Gastrocnemius medialis (tissue), 4 donors: ENCODE measurements around the gene DTYMK. TPM values are rescaled to one million over a fixed set of nuclear protein-coding genes. Genes with fewer than 3 reads are reported as not detected.
A peak's percentile ranks its signal among the peaks of the same experiment; 100 is the strongest.

Experiments
- ATAC-seq, 2 donors: fragments of 150-250 bp; one replicate each; pipeline ENCODE4 v1.9.1; 2016
- DNase-seq, 2 donors: peaks; one replicate each; pipeline ENCODE4 v3.0.0-alpha.2; 2019
- H3K27ac ChIP-seq, 4 donors: fragments of 200-600 bp; sonication (generic); 1 replicate in 1 of 4; 2 replicates in 3 of 4; pipeline ENCODE4 v1.5.1; 2016 to 2018; ENCODE audit warnings: mild to moderate bottlenecking in 2 of 4, moderate library complexity in 1 of 4
- H3K27me3 ChIP-seq, 3 donors: fragments of 200-600 bp; sonication (generic) in 2 of 3; 1 replicate in 1 of 3; 2 replicates in 2 of 3; pipeline versions ENCODE4 v1.5.1 to v1.6.0; 2016 to 2019; ENCODE audit warnings: mild to moderate bottlenecking in 1 of 3, moderate library complexity in 1 of 3
- H3K36me3 ChIP-seq, 2 donors: fragments of 200-600 bp; sonication (generic) in 1 of 2; one replicate each; pipeline ENCODE4 v1.5.1; 2017 to 2018
- H3K4me1 ChIP-seq, 2 donors: fragments of 200-600 bp; sonication (generic) in 1 of 2; one replicate each; pipeline ENCODE4 v1.5.1; 2016 to 2017; ENCODE audit warnings: mild to moderate bottlenecking in 2 of 2
- H3K4me3 ChIP-seq, 4 donors: fragments of 200-600 bp; sonication (generic) in 3 of 4; 1 replicate in 1 of 4; 2 replicates in 3 of 4; pipeline ENCODE4 v1.5.1; 2016 to 2019; ENCODE audit warnings: mild to moderate bottlenecking in 2 of 4
- H3K9me3 ChIP-seq, 3 donors: fragments of 200-600 bp; sonication (generic) in 2 of 3; 1 replicate in 1 of 3; 2 replicates in 2 of 3; pipeline ENCODE4 v1.5.1; 2016 to 2019
- CTCF ChIP-seq, 5 experiments: fragments of 450-650 bp in 3 of 5; fragments of 200-600 bp in 2 of 5; sonication (generic) in 2 of 5; IDR thresholded peaks in 4 of 5; conservative IDR thresholded peaks in 1 of 5; 1 replicate in 4 of 5; 2 replicates in 1 of 5; pipeline ENCODE4 v1.5.1; 2016 to 2019; ENCODE audit warnings: antibody characterized with exemption in 5 of 5, mild to moderate bottlenecking in 3 of 5, moderate library complexity in 3 of 5
- POLR2A ChIP-seq, 2 donors: fragments of 450-650 bp; IDR thresholded peaks; one replicate each; pipeline ENCODE4 v1.6.1; 2017; ENCODE audit warnings: antibody characterized with exemption in 2 of 2, mild to moderate bottlenecking in 2 of 2, moderate library complexity in 2 of 2
- in situ Hi-C, 4 donors: fragments of 200-750 bp; cut with MboI; loops; one replicate each; pipeline versions ENCODE4 v1.15.0 to v1.8.0; 2017; ENCODE audit warnings: low sequenced_read_pairs in 4 of 4
- intact Hi-C: fragments of 100-400 bp; cut with DNase I; formaldehyde crosslinking; loops from one replicate; pipeline ENCODE4 v1.15.1; 2023; ENCODE audit warnings: low total_unique reads
- total RNA-seq, 4 donors: library from RNA; depleted of rRNA; stranded (reverse); fragments of >200 nt; gene quantifications; one replicate each; pipeline versions ENCODE4 v1.1.0 to v1.2.3, GENCODE V29; 2016

The DTYMK gene
- total RNA-seq, 4 donors from 2014 or later: 3.9 to 8.2 (median 5.9) TPM

GRCh38 chr2:241639385-241639784 lies 47.2 kb downstream of the DTYMK start:
- TF ChIP-seq CTCF (IDR thresholded peaks at IDR 0.05 in 4 of 5, conservative IDR thresholded peaks at IDR 0.05 in 1 of 5) (no peak), POLR2A (IDR thresholded peaks at IDR 0.05) (no peak)
- Histone ChIP-seq H3K36me3 (peaks cover 0 to 9% of the 10 kb centered on the region in 2 donors), H3K27ac (no peak overlapping the region), H3K9me3 (no peaks in the 10 kb centered on the region), H3K4me1 (peaks cover 41 to 49% of the 10 kb centered on the region in 2 donors), H3K4me3 (peak overlapping the region in 1 of 4 donors; percentile 73), H3K27me3 (no peaks in the 10 kb centered on the region)
- no peak for DNase-seq
- ATAC-seq: no peak
- intact Hi-C loops: loop anchor here (10.0 kb wide), 2 partner anchors 285 to 1055 kb away; partner anchors contain the start of genes CAPN10 and FARP2
- in situ Hi-C loops: no loop called here

GRCh38 chr2:241638940-241639339 lies 47.7 kb downstream of the DTYMK start:
- Histone ChIP-seq H3K36me3 (peaks cover 0 to 10% of the 10 kb centered on the region in 2 donors), H3K4me1 (peaks cover 41 to 49% of the 10 kb centered on the region in 2 donors), H3K4me3 (peak overlapping the region; percentile 73 to 95 (median 86)), H3K27ac (no peak overlapping the region), H3K27me3 (no peaks in the 10 kb centered on the region), H3K9me3 (no peaks in the 10 kb centered on the region)
- intact Hi-C loops: loop anchor here (10.0 kb wide), 2 partner anchors 284 to 1054 kb away; partner anchors contain the start of genes CAPN10 and FARP2
- in situ Hi-C loops: no loop called here
- DNase-seq (no peak), ATAC-seq (no peak)
- no peak for TF ChIP-seq POLR2A (IDR thresholded peaks at IDR 0.05)
- no peak for TF ChIP-seq CTCF (IDR thresholded peaks at IDR 0.05 in 4 of 5, conservative IDR thresholded peaks at IDR 0.05 in 1 of 5)

GRCh38 chr2:241637795-241638660 lies 48.6 kb downstream of the DTYMK start:
- DNase-seq (no peak), ATAC-seq (peak; percentile 3 to 18)
- in situ Hi-C loops (no loop called here), intact Hi-C loops (loop anchor here (1.0 to 10.0 kb wide), 6 partner anchors 21 to 1053 kb away; partner anchors contain the start of genes CAPN10, DTYMK, FARP2 and HDLBP)
- Histone ChIP-seq H3K27ac (peak overlapping the region; percentile 92 to 100 (median 98)), H3K4me3 (peak overlapping the region; percentile 73 to 95 (median 86)), H3K9me3 (no peaks in the 10 kb centered on the region), H3K27me3 (no peaks in the 10 kb centered on the region), H3K4me1 (peaks cover 41 to 49% of the 10 kb centered on the region in 2 donors), H3K36me3 (peaks cover 0 to 19% of the 10 kb centered on the region in 2 donors)
- no peak for TF ChIP-seq CTCF (IDR thresholded peaks at IDR 0.05 in 4 of 5, conservative IDR thresholded peaks at IDR 0.05 in 1 of 5)
- TF ChIP-seq POLR2A (IDR thresholded peaks at IDR 0.05): no peak

- Histone ChIP-seq H3K9me3 (no peaks in the 10 kb centered on the region), H3K4me3 (peak within 1 kb of the TSS; percentile 73 to 95 (median 92)), H3K27ac (peak within 1 kb of the TSS; percentile 92 to 100 (median 98)), H3K36me3 (peaks cover 0 to 27% of the 10 kb centered on the region in 2 donors), H3K4me1 (peaks cover 36 to 49% of the 10 kb centered on the region in 2 donors), H3K27me3 (no peaks in the 10 kb centered on the region)
- DNase-seq (peak; percentile 70 to 81), ATAC-seq (peak; percentile 90 to 91)
- intact Hi-C loops: loop anchor here (1.0 to 10.0 kb wide), 6 partner anchors 20 to 1052 kb away; partner anchors contain the start of genes CAPN10, DTYMK, FARP2 and HDLBP
- in situ Hi-C loops: no loop called here
- TF ChIP-seq CTCF (IDR thresholded peaks at IDR 0.05 in 4 of 5, conservative IDR thresholded peaks at IDR 0.05 in 1 of 5) (peak in 1 of 5 experiments; percentile 51), POLR2A (IDR thresholded peaks at IDR 0.05) (peak; percentile 65 to 74)
Measured at GRCh38 chr2:241637018-241637794, 49.4 kb downstream of the DTYMK start, which contains the start of the genes ATG4B and THAP4. Gene ATG4B, plus strand, starts transcription at chr2:241637693. Its CDS starts 22 bp downstream, at chr2:241637715. Gene THAP4, minus strand, starts transcription at chr2:241637158. Its CDS starts 141 bp downstream, at chr2:241637017.
